HepG2 (cell line): ENCODE results near the gene CCDC80. TPM values are rescaled to one million over a fixed set of nuclear protein-coding genes. Genes with fewer than 3 reads are reported as not detected.

ENCODE experiments used
- ATAC-seq: fragments of 200-7000 bp; cut with Tn5 transposase; 3 replicates; pipeline ENCODE4 v1.9.1; 2020; ENCODE audit warnings: mild to moderate bottlenecking, moderate library complexity
- BruUV-seq: library from RNA; stranded (reverse); fragments of 400-500 nt; replicated peaks from 2 replicates; lab custom pipeline; 2021; lab: Mats Ljungman, UMichigan
- CTCF ChIA-PET: fragments of 300-600 bp; formaldehyde crosslinking; extraction: SDS; loops from one replicate; lab custom pipeline; 2021; ENCODE audit warnings: low total read pairs, inconsistent platforms, low intra/inter-chr PET ratio; lab: Yijun Ruan, JAX
- POLR2A ChIA-PET: fragments of 350-600 bp; sonication (Branson Sonifier 250); formaldehyde crosslinking; loops from one replicate; lab custom pipeline; 2020; ENCODE audit warnings: antibody characterized with exemption, inconsistent platforms; lab: Yijun Ruan, JAX
- DNase-seq: peaks from one replicate; pipeline ENCODE4 v3.0.0-alpha.2; 2015; ENCODE audit warnings: low spot score
- FAIRE-seq: peaks from 3 replicates; lab custom pipeline; 2011; peaks lifted over from hg19 to GRCh38; lab: Jason Lieb, UNC
- H2AFZ ChIP-seq: one replicate; pipeline ENCODE4 v1.6.1; 2011; ENCODE audit warnings: low read length, inconsistent platforms
- H3K27ac ChIP-seq: fragments of 300-600 bp; 3 replicates; pipeline ENCODE4 v1.8.0; 2011; ENCODE audit warnings: mixed run types, mild to moderate bottlenecking, mixed read lengths, low read length, inconsistent platforms; ENCODE audit not compliant: insufficient read depth; ENCODE audit errors: extremely low read length
- H3K27me3 ChIP-seq, 2 experiments: fragments of 200-600 bp in 1 of 2; 2 replicates in 1 of 2; 3 replicates in 1 of 2; pipeline versions ENCODE4 v1.6.0 to v1.8.0; 2011; ENCODE audit warnings: low read length in 2 of 2, mild to moderate bottlenecking in 2 of 2, moderate library complexity in 2 of 2, inconsistent platforms in 1 of 2; ENCODE audit not compliant: insufficient read depth in 2 of 2, control insufficient read depth in 1 of 2
- H3K36me3 ChIP-seq, 2 experiments: fragments of 200-600 bp in 1 of 2; replicated peaks in 1 of 2; 2 replicates in 1 of 2; 3 replicates in 1 of 2; pipeline versions ENCODE4 v1.5.1 to v1.8.0; 2011; ENCODE audit warnings: low read length in 2 of 2, inconsistent platforms in 1 of 2; ENCODE audit not compliant: insufficient read depth in 2 of 2, control insufficient read depth in 1 of 2
- H3K4me1 ChIP-seq: 2 replicates; pipeline ENCODE4 v1.5.1; 2012; ENCODE audit warnings: low read length, inconsistent platforms; ENCODE audit not compliant: insufficient read depth
- H3K4me2 ChIP-seq: 2 replicates; pipeline ENCODE4 v1.6.0; 2011; ENCODE audit warnings: low read depth, low read length, inconsistent platforms
- H3K4me3 ChIP-seq, 3 experiments: fragments of 200-600 bp in 1 of 3; sonication (generic), shearing (Covaris generic) in 1 of 3; replicated peaks in 1 of 3; 2 replicates each; pipeline ENCODE4 v1.5.1; 2011 to 2016; ENCODE audit warnings: low read length in 3 of 3, inconsistent platforms in 2 of 3, low read depth in 2 of 3, mild to moderate bottlenecking in 2 of 3, control low read depth in 1 of 3, mixed read lengths in 1 of 3; ENCODE audit not compliant: insufficient read depth in 1 of 3
- H3K79me2 ChIP-seq: one replicate; pipeline ENCODE4 v1.6.1; 2011; ENCODE audit warnings: low read length, inconsistent platforms; ENCODE audit not compliant: insufficient read depth
- H3K9ac ChIP-seq: 2 replicates; pipeline ENCODE4 v1.6.0; 2011; ENCODE audit warnings: mild to moderate bottlenecking, low read depth, low read length, inconsistent platforms; ENCODE audit not compliant: insufficient read depth
- H3K9me3 ChIP-seq: 2 replicates; pipeline ENCODE4 v1.5.1; 2012; ENCODE audit warnings: mild to moderate bottlenecking, low read length
- H4K20me1 ChIP-seq: 2 replicates; pipeline ENCODE4 v1.6.0; 2011; ENCODE audit warnings: inconsistent platforms, mild to moderate bottlenecking, low read length, moderate library complexity; ENCODE audit not compliant: insufficient read depth
- CCDC6 ChIP-seq: sonication (generic); formaldehyde crosslinking; IDR thresholded peaks from 2 replicates; pipeline ENCODE4 v1.8.1; 2022; ENCODE audit warnings: mild to moderate bottlenecking, missing genetic modification reagents, moderate library complexity
- GATA4 ChIP-seq: sonication (generic); IDR thresholded peaks from 2 replicates; pipeline ENCODE4 v1.6.1; 2016; ENCODE audit warnings: antibody characterized with exemption, low read depth, borderline replicate concordance
- MAZ ChIP-seq, 2 experiments: sonication (generic) in 1 of 2; formaldehyde crosslinking in 1 of 2; IDR thresholded peaks; 2 replicates each; pipeline versions ENCODE4 v1.5.0 to v1.6.1; 2012 to 2020; ENCODE audit warnings: low read depth in 2 of 2, mild to moderate bottlenecking in 2 of 2, borderline replicate concordance in 1 of 2, improper control_type of control experiment in 1 of 2, low read length in 1 of 2, missing genetic modification reagents in 1 of 2, moderate library complexity in 1 of 2
- MBNL3 ChIP-seq: fragments of 250-450 bp; sonication (Bioruptor Pico); conservative IDR thresholded peaks from 2 replicates; pipeline ENCODE4 v1.8.0; 2022; ENCODE audit warnings: mild to moderate bottlenecking, inconsistent platforms
- NFKB2 ChIP-seq: sonication (generic); formaldehyde crosslinking; IDR thresholded peaks from 2 replicates; pipeline ENCODE4 v1.4.0; 2020; ENCODE audit warnings: missing genetic modification reagents, borderline replicate concordance
- PLRG1 ChIP-seq: fragments of 450-650 bp; conservative IDR thresholded peaks from 2 replicates; pipeline ENCODE4 v1.6.1; 2016
- RFX3 ChIP-seq: IDR thresholded peaks from 2 replicates; pipeline ENCODE4 v1.6.1; 2016; ENCODE audit warnings: missing biosample characterization, missing genetic modification reagents
- SMARCC2 ChIP-seq: fragments of 450-650 bp; IDR thresholded peaks from 2 replicates; pipeline ENCODE4 v1.6.1; 2017; ENCODE audit warnings: antibody characterized with exemption, mild to moderate bottlenecking
- TFAP4 ChIP-seq: sonication (generic); IDR thresholded peaks from 2 replicates; pipeline ENCODE4 v1.6.1; 2016; ENCODE audit warnings: low read depth, borderline replicate concordance
- TP53 ChIP-seq: sonication (generic); formaldehyde crosslinking; conservative IDR thresholded peaks from 2 replicates; pipeline ENCODE4 v1.4.0; 2020; ENCODE audit warnings: missing genetic modification reagents
- XRCC5 ChIP-seq: fragments of 200-400 bp; formaldehyde crosslinking; optimal IDR thresholded peaks from 2 replicates; pipeline ENCODE3; 2017; ENCODE audit warnings: mild to moderate bottlenecking, low read length
- ZNF34 ChIP-seq: sonication (generic); formaldehyde crosslinking; IDR thresholded peaks from 2 replicates; pipeline ENCODE4 v1.4.0; 2020; ENCODE audit warnings: mild to moderate bottlenecking, missing genetic modification reagents, borderline replicate concordance
- ZNF598 ChIP-seq: sonication (generic); formaldehyde crosslinking; IDR thresholded peaks from 2 replicates; pipeline ENCODE4 v1.5.1; 2020; ENCODE audit warnings: mild to moderate bottlenecking, missing genetic modification reagents, borderline replicate concordance
- ZNF766 ChIP-seq: sonication (generic); formaldehyde crosslinking; IDR thresholded peaks from 2 replicates; pipeline ENCODE4 v1.5.0; 2020; ENCODE audit warnings: missing genetic modification reagents, borderline replicate concordance
- ZNF891 ChIP-seq: sonication (generic); formaldehyde crosslinking; IDR thresholded peaks from 2 replicates; pipeline ENCODE4 v1.5.0; 2020; ENCODE audit warnings: mild to moderate bottlenecking, missing genetic modification reagents
- WGBS: methylation state at CpG from one replicate; pipeline ENCODE4 v1.1.6; 2017; ENCODE audit warnings: low lambda C conversion rate; 5-methylcytosine and 5-hydroxymethylcytosine counted together
- in situ Hi-C: cut with HindIII; loops from 2 replicates; pipeline ENCODE4 v1.10.0; 2017; ENCODE audit warnings: low pct_unique_long_range_greater_than_20kb; ENCODE audit not compliant: extremely low pct_ligation_motif_present
- intact Hi-C: fragments of 100-400 bp; cut with micrococcal nuclease; formaldehyde crosslinking; loops from one replicate; pipeline ENCODE4 v1.10.0; 2022; ENCODE audit not compliant: unreplicated experiment
- polyA plus RNA-seq, 8 experiments: library from polyadenylated mRNA; depleted of rRNA in 3 of 8; stranded (reverse) in 7 of 8; unstranded in 1 of 8; fragments of >200 nt; fragmentation: Illumina TruSeq in 4 of 8; extraction: Trizol in 4 of 8; gene quantifications; 2 replicates each; pipeline versions ENCODE4 v1.2.1 to v1.2.3, GENCODE V29; 2011 to 2016; ENCODE audit warnings: low read depth in 4 of 8, missing spikeins in 1 of 8, mixed read lengths in 1 of 8; ENCODE audit not compliant: insufficient read depth in 1 of 8
- total RNA-seq, 5 experiments: library from RNA; depleted of rRNA; stranded (reverse); fragments of >200 nt; fragmentation: Illumina TruSeq; extraction: Trizol; gene quantifications; 2 replicates each; pipeline ENCODE4 v1.2.3, GENCODE V29; 2016; ENCODE audit warnings: low read depth in 1 of 5
- TF ChIP-seq, protein P1 (sequence below): sonication (generic); formaldehyde crosslinking; IDR thresholded peaks from 2 replicates; pipeline ENCODE4 v1.5.0; 2020; ENCODE audit warnings: missing genetic modification reagents
- TF ChIP-seq, protein P2 (sequence below): sonication (generic); formaldehyde crosslinking; IDR thresholded peaks from 2 replicates; pipeline ENCODE4 v1.4.0; 2020; ENCODE audit warnings: missing genetic modification reagents

The CCDC80 gene
- total and polyA plus RNA-seq, 2 of the 13 experiments (the other 11 are each of a cell fraction or from before 2014, with no cell fraction given), result not detected

- peak; percentile 87; the same call in 1 of the 2 replicates for TF ChIP-seq NFKB2 (CRISPR knock-in tag)
- TF ChIP-seq, protein P1, sequence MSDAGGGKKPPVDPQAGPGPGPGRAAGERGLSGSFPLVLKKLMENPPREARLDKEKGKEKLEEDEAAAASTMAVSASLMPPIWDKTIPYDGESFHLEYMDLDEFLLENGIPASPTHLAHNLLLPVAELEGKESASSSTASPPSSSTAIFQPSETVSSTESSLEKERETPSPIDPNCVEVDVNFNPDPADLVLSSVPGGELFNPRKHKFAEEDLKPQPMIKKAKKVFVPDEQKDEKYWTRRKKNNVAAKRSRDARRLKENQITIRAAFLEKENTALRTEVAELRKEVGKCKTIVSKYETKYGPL (CRISPR knock-in tag), result no peak
- no peak; the same call in 1 of the 2 replicates for TF ChIP-seq CCDC6
- no peak for TF ChIP-seq PLRG1
- peak; percentile 69 for TF ChIP-seq XRCC5
- no peak; the same call in none of the 2 replicates for TF ChIP-seq ZNF891
- no peak for TF ChIP-seq ZNF34 (CRISPR knock-in tag)
- 0 out of 2 replicates have a peak, but pooled peaks have one; percentile 31 for TF ChIP-seq TFAP4
- no peak for TF ChIP-seq SMARCC2
- no peak for TF ChIP-seq ZNF766 (CRISPR knock-in tag)
Measured at GRCh38 chr3:112561734-112562529, 79.0 kb downstream of the CCDC80 start, which contains the start of the genes ATG3 and SLC35A5 (continued).

- peak; percentile 58 for ATAC-seq
- H3K4me3 ChIP-seq, result peak overlapping the region; percentile 85 to 91 (median 85)
- ChIA-PET POLR2A (interaction anchor here (0.6 to 1.1 kb wide), 4 partner anchors 16 to 582 kb away, joined by 3 to 7 read pairs (median 4); partner anchors contain the start of gene ABHD10), CTCF (no interaction called here)
- H4K20me1 ChIP-seq, result no peaks in the 10 kb centered on the region
- no CpG with 5 or more reads among the region's 29 CpGs for WGBS
- H3K9me3 ChIP-seq, result no peaks in the 10 kb centered on the region
- peak overlapping the region; percentile 88 for H3K9ac ChIP-seq
- TSS peak; percentile 59 for BruUV-seq
- H3K27ac ChIP-seq, result peak overlapping the region; percentile 95
- no peak for DNase-seq
- H3K36me3 ChIP-seq, result peaks cover 0 to 7% of the 10 kb centered on the region in 2 experiments; a peak in 1 of 5 replicates
- no peaks in the 10 kb centered on the region; a peak in 1 of 5 replicates for H3K27me3 ChIP-seq
- in situ Hi-C loops, result no loop called here
- intact Hi-C loops, result loop anchor here (2.0 kb wide), 1 partner anchor 429 kb away; the partner anchor contains the start of gene GTPBP8
- peak overlapping the region; percentile 85 for H3K4me2 ChIP-seq
- no peak for FAIRE-seq
- peak overlapping the region; percentile 30 for H2AFZ ChIP-seq
- peaks cover 37% of the 10 kb centered on the region for H3K79me2 ChIP-seq
- peaks cover 16% of the 10 kb centered on the region for H3K4me1 ChIP-seq
- no peak for TF ChIP-seq GATA4
- TF ChIP-seq TP53 (CRISPR knock-in tag), result 0 out of 2 replicates have a peak, but pooled peaks have one; percentile 73
- TF ChIP-seq, protein P2, sequence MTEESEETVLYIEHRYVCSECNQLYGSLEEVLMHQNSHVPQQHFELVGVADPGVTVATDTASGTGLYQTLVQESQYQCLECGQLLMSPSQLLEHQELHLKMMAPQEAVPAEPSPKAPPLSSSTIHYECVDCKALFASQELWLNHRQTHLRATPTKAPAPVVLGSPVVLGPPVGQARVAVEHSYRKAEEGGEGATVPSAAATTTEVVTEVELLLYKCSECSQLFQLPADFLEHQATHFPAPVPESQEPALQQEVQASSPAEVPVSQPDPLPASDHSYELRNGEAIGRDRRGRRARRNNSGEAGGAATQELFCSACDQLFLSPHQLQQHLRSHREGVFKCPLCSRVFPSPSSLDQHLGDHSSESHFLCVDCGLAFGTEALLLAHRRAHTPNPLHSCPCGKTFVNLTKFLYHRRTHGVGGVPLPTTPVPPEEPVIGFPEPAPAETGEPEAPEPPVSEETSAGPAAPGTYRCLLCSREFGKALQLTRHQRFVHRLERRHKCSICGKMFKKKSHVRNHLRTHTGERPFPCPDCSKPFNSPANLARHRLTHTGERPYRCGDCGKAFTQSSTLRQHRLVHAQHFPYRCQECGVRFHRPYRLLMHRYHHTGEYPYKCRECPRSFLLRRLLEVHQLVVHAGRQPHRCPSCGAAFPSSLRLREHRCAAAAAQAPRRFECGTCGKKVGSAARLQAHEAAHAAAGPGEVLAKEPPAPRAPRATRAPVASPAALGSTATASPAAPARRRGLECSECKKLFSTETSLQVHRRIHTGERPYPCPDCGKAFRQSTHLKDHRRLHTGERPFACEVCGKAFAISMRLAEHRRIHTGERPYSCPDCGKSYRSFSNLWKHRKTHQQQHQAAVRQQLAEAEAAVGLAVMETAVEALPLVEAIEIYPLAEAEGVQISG, result no peak
- TF ChIP-seq MBNL3 (CRISPR knock-in tag), result no peak
- 0 out of 2 replicates have a peak, but pooled peaks have one; percentile 18 for TF ChIP-seq MAZ (IDR thresholded peaks at IDR 0.05; ENCODE audit: borderline replicate concordance, low read depth, low read length)
- 0 out of 2 replicates have a peak, but pooled peaks have one; percentile 37 for TF ChIP-seq MAZ (CRISPR knock-in tag; IDR thresholded peaks at IDR 0.05; ENCODE audit: low read depth)
- no peak for TF ChIP-seq RFX3
- peak; percentile 8; the same call in 1 of the 2 replicates for TF ChIP-seq ZNF598 (CRISPR knock-in tag)
Measured at GRCh38 chr3:112561484-112561733, 79.5 kb downstream of the CCDC80 start.
